Panc1 (cell line): ENCODE measurements around the gene NPLOC4. TPM values are rescaled to one million over a fixed set of nuclear protein-coding genes. Genes with fewer than 3 reads are reported as not detected.

Experiments
- ATAC-seq: fragments of 200-7000 bp; cut with Tn5 transposase; 2 replicates; pipeline ENCODE4 v1.9.1; 2020; ENCODE audit warnings: mild to moderate bottlenecking, moderate library complexity
- BruUV-seq: library from RNA; stranded (reverse); fragments of 400-500 nt; replicated peaks from 2 replicates; lab custom pipeline; 2021; lab: Mats Ljungman, UMichigan
- CTCF ChIA-PET: fragments of 300-600 bp; sonication (Branson Sonifier 250); formaldehyde crosslinking; loops from one replicate; lab custom pipeline; 2022; ENCODE audit warnings: antibody characterized with exemption; lab: Charles Lee
- POLR2A ChIA-PET: fragments of 300-600 bp; sonication (Branson Sonifier 250); formaldehyde crosslinking; loops from one replicate; lab custom pipeline; 2022; ENCODE audit warnings: antibody characterized with exemption; lab: Charles Lee
- DNase-seq: peaks from one replicate; pipeline ENCODE4 v3.0.0-alpha.2; 2010; ENCODE audit warnings: low read depth, low spot score
- H3K27ac ChIP-seq: 2 replicates; pipeline ENCODE4 v1.5.1; 2011; ENCODE audit warnings: mild to moderate bottlenecking, low read length, inconsistent platforms
- H3K27me3 ChIP-seq: fragments of 200-500 bp; sonication (Bioruptor generic); 2 replicates; pipeline ENCODE4 v1.6.0; 2014; ENCODE audit warnings: low read length, inconsistent platforms; ENCODE audit not compliant: control insufficient read depth, insufficient read depth
- H3K36me3 ChIP-seq: fragments of 200-500 bp; sonication (Bioruptor generic); 2 replicates; pipeline ENCODE4 v1.5.1; 2014; ENCODE audit warnings: inconsistent platforms, mild to moderate bottlenecking, low read length, moderate library complexity; ENCODE audit not compliant: control insufficient read depth, insufficient read depth
- H3K4me1 ChIP-seq: 2 replicates; pipeline ENCODE4 v1.5.1; 2011; ENCODE audit warnings: inconsistent platforms, mild to moderate bottlenecking, low read length, moderate library complexity; ENCODE audit not compliant: control insufficient read depth, insufficient read depth
- H3K4me3 ChIP-seq, 2 experiments: 2 replicates each; pipeline ENCODE4 v1.5.1; 2011 to 2012; ENCODE audit warnings: low read depth in 2 of 2, low read length in 2 of 2, mild to moderate bottlenecking in 2 of 2, inconsistent platforms in 1 of 2, moderate library complexity in 1 of 2
- H3K9me3 ChIP-seq: fragments of 200-500 bp; sonication (Bioruptor generic); 2 replicates; pipeline ENCODE4 v1.5.1; 2014; ENCODE audit warnings: low read depth, mild to moderate bottlenecking, inconsistent platforms, low read length, moderate library complexity; ENCODE audit not compliant: control insufficient read depth, insufficient read depth
- POLR2AphosphoS5 ChIP-seq: IDR thresholded peaks from 2 replicates; pipeline ENCODE4 v1.6.1; 2012; ENCODE audit warnings: mild to moderate bottlenecking, low read depth, low read length, moderate library complexity
- SIN3A ChIP-seq: IDR thresholded peaks from 2 replicates; pipeline ENCODE4 v1.6.1; 2012; ENCODE audit warnings: low read depth, mild to moderate bottlenecking, low read length, moderate library complexity, borderline replicate concordance; ENCODE audit not compliant: insufficient read depth
- TCF7L2 ChIP-seq: IDR thresholded peaks from 2 replicates; pipeline ENCODE4 v1.6.1; 2011; ENCODE audit warnings: mild to moderate bottlenecking, low read depth, low read length, inconsistent platforms
- in situ Hi-C: cut with HindIII; loops from 2 replicates; pipeline ENCODE4 v1.10.0; 2016; ENCODE audit warnings: low sequenced_read_pairs, low pct_unique_long_range_greater_than_20kb
- intact Hi-C: fragments of 100-400 bp; cut with micrococcal nuclease; formaldehyde crosslinking; loops from one replicate; pipeline ENCODE4 v1.10.0; 2022; ENCODE audit not compliant: unreplicated experiment
- total RNA-seq: library from RNA; stranded (reverse); gene quantifications from one replicate; pipeline ENCODE4 v1.2.1, GENCODE V29; 2021; ENCODE audit not compliant: unreplicated experiment
- TF ChIP-seq, protein P1 (sequence below): fragments of 450-650 bp; IDR thresholded peaks from 2 replicates; pipeline ENCODE4 v1.5.1; 2017; ENCODE audit warnings: mild to moderate bottlenecking
- TF ChIP-seq, protein P2 (sequence below), 2 experiments: IDR thresholded peaks; 2 replicates each; pipeline ENCODE4 v1.6.1; 2011 to 2012; ENCODE audit warnings: low read depth in 2 of 2, control low read depth in 1 of 2, low read length in 1 of 2, mild to moderate bottlenecking in 1 of 2, moderate library complexity in 1 of 2; ENCODE audit not compliant: insufficient read depth in 1 of 2

NPLOC4 gene
- total RNA-seq, 1 experiment from 2014 or later = 246 TPM

DNA sequence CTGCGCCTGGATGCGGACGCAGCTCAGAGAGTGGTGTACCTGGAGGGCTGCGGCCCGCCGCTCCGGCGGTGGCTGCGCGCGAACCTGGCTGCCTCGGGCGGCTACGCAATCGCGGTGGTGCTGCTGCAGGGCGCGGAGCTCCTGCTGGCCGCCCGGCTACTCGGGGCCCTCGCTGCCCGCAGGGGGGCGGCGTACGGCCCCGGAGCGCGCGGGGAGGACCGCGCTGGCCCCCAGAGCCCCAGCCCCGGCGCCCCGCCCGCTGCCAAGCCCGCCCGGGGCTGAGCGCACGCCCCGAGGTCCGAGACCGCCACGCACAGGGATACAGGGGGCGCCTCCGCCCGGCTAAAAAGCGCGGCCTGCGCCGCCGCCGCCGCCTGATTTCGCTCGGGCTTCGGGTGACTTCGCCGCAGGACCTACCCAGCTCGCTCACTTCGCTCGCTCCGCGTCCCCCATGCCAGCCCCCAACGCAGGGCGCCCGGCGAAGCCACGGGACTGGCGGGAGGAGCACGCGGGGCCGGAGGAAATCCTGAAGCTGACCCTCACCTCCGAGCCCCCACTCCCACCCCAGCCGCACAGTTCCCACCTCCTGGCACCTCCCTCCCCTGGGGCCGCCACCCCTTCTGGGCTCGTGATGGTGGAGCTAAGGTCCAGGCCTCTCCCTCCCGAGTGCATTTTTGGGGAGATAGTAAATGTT, 11.2 kb upstream of the NPLOC4 start:
- H3K4me3 ChIP-seq = no peak overlapping the region
- in situ Hi-C loops (no loop called here), intact Hi-C loops (no loop called here)
- H3K4me1 ChIP-seq = peaks cover 7% of the 10 kb centered on the region
- no peak for ATAC-seq
- no peak overlapping the region for H3K27ac ChIP-seq
- H3K36me3 ChIP-seq = no peaks in the 10 kb centered on the region
- ChIA-PET CTCF (no interaction called here), POLR2A (no interaction called here)
- TF ChIP-seq, protein P1, sequence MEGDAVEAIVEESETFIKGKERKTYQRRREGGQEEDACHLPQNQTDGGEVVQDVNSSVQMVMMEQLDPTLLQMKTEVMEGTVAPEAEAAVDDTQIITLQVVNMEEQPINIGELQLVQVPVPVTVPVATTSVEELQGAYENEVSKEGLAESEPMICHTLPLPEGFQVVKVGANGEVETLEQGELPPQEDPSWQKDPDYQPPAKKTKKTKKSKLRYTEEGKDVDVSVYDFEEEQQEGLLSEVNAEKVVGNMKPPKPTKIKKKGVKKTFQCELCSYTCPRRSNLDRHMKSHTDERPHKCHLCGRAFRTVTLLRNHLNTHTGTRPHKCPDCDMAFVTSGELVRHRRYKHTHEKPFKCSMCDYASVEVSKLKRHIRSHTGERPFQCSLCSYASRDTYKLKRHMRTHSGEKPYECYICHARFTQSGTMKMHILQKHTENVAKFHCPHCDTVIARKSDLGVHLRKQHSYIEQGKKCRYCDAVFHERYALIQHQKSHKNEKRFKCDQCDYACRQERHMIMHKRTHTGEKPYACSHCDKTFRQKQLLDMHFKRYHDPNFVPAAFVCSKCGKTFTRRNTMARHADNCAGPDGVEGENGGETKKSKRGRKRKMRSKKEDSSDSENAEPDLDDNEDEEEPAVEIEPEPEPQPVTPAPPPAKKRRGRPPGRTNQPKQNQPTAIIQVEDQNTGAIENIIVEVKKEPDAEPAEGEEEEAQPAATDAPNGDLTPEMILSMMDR = no peak
- TF ChIP-seq POLR2AphosphoS5 (no peak), SIN3A (no peak), TCF7L2 (no peak)
- TF ChIP-seq, protein P2, sequence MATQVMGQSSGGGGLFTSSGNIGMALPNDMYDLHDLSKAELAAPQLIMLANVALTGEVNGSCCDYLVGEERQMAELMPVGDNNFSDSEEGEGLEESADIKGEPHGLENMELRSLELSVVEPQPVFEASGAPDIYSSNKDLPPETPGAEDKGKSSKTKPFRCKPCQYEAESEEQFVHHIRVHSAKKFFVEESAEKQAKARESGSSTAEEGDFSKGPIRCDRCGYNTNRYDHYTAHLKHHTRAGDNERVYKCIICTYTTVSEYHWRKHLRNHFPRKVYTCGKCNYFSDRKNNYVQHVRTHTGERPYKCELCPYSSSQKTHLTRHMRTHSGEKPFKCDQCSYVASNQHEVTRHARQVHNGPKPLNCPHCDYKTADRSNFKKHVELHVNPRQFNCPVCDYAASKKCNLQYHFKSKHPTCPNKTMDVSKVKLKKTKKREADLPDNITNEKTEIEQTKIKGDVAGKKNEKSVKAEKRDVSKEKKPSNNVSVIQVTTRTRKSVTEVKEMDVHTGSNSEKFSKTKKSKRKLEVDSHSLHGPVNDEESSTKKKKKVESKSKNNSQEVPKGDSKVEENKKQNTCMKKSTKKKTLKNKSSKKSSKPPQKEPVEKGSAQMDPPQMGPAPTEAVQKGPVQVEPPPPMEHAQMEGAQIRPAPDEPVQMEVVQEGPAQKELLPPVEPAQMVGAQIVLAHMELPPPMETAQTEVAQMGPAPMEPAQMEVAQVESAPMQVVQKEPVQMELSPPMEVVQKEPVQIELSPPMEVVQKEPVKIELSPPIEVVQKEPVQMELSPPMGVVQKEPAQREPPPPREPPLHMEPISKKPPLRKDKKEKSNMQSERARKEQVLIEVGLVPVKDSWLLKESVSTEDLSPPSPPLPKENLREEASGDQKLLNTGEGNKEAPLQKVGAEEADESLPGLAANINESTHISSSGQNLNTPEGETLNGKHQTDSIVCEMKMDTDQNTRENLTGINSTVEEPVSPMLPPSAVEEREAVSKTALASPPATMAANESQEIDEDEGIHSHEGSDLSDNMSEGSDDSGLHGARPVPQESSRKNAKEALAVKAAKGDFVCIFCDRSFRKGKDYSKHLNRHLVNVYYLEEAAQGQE (IDR thresholded peaks at IDR 0.05; ENCODE audit: insufficient read depth in 1 of 2, low read depth in 2 of 2, low read length in 1 of 2) = no peak
- no peaks in the 10 kb centered on the region for H3K27me3 ChIP-seq
- H3K9me3 ChIP-seq = no peaks in the 10 kb centered on the region
- DNase-seq = no peak
- no TSS peak for BruUV-seq

DNA sequence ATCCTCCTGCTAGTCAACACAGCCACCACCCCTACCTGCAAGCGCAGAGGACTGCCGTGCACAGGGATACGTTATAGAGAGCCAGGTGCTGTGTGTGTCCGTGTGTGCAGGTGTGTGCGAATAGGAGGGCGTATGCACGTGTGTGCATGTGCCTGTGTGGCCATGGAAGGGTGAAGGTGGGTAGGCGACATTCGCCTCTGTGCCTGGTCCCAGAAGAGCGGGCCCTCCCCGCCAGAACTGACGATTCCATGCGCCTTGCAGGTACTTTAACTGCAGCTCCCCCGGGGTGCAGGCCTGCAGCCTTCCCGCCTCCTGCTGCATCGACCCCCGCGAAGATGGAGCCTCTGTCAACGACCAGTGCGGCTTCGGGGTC, 10.7 kb upstream of the NPLOC4 start:
- ATAC-seq (no peak), DNase-seq (no peak)
- Histone ChIP-seq H3K27ac (no peak overlapping the region), H3K36me3 (no peaks in the 10 kb centered on the region), H3K4me3 (no peak overlapping the region), H3K27me3 (no peaks in the 10 kb centered on the region), H3K9me3 (no peaks in the 10 kb centered on the region), H3K4me1 (peaks cover 7% of the 10 kb centered on the region)
- no TSS peak for BruUV-seq
- TF ChIP-seq, protein P2 (IDR thresholded peaks at IDR 0.05; ENCODE audit: insufficient read depth in 1 of 2, low read depth in 2 of 2, low read length in 1 of 2) = no peak
- TF ChIP-seq SIN3A (no peak), POLR2AphosphoS5 (no peak), TCF7L2 (no peak)
- TF ChIP-seq, protein P1 = no peak
- intact Hi-C loops = no loop called here
- ChIA-PET CTCF (no interaction called here), POLR2A (no interaction called here)
- in situ Hi-C loops = no loop called here
